ENCODE results near the gene C20orf202. TPM values are rescaled to one million over a fixed set of nuclear protein-coding genes. Genes with fewer than 3 reads are reported as not detected.

The C20orf202 gene
- polyA plus RNA-seq, 3 donors = 0.12 TPM; not detected in 2

- no peaks in the 10 kb centered on the region for H3K79me2 ChIP-seq (ENCODE audit: insufficient read depth, low read length)
- no peak overlapping the region for H3K9ac ChIP-seq (ENCODE audit: insufficient read depth, low read length, poor library complexity, severe bottlenecking)
- H3K36me3 ChIP-seq (replicated peaks in 1 of 2; ENCODE audit: control insufficient read depth in 1 of 2, insufficient read depth in 2 of 2, low read length in 2 of 2) = no peaks in the 10 kb centered on the region
- H3K36me3 Mint-ChIP-seq = no peaks in the 10 kb centered on the region
- H3K4me1 ChIP-seq (ENCODE audit: control insufficient read depth in 1 of 2, insufficient read depth in 2 of 2, low read length in 2 of 2) = no peaks in the 10 kb centered on the region
- no peak overlapping the region for H3K27ac ChIP-seq (ENCODE audit: low read depth in 1 of 2, low read length in 2 of 2)
- no peak for DNase-seq
- TF ChIP-seq CTCF (IDR thresholded peaks at IDR 0.05) = no peak
- H2AFZ ChIP-seq (ENCODE audit: insufficient read depth, low read depth, low read length, poor library complexity, severe bottlenecking) = no peak overlapping the region
- H3K4me3 ChIP-seq (replicated peaks in 1 of 3; ENCODE audit: low read depth in 2 of 3, low read length in 3 of 3) = no peak overlapping the region
- H3K4me1 Mint-ChIP-seq = peaks cover 5% of the 10 kb centered on the region
- no CpG with 5 or more reads among the region's 2 CpGs for WGBS (ENCODE audit: insufficient coverage)
- H3K9me3 ChIP-seq (replicated peaks in 1 of 2; ENCODE audit: control insufficient read depth in 1 of 2, insufficient read depth in 1 of 2, low read length in 2 of 2) = no peaks in the 10 kb centered on the region
- no peaks in the 10 kb centered on the region for H3K27me3 ChIP-seq (ENCODE audit: control insufficient read depth in 2 of 2, insufficient read depth in 2 of 2, low read length in 2 of 2)
- no peak overlapping the region for H3K27ac Mint-ChIP-seq
- H4K20me1 ChIP-seq (ENCODE audit: insufficient read depth, low read length) = no peaks in the 10 kb centered on the region
- no peak overlapping the region for H3K4me2 ChIP-seq (replicated peaks; ENCODE audit: extremely low read depth, low read length, poor library complexity, severe bottlenecking)
- H3K4me3 Mint-ChIP-seq = no peak overlapping the region
- H3K27me3 Mint-ChIP-seq (ENCODE audit: low read depth in 3 of 3) = peaks cover 1 to 4% (median 2%) of the 10 kb centered on the region in 3 donors
- intact Hi-C loops (cut with micrococcal nuclease) = no loop called here
- no peaks in the 10 kb centered on the region for H3K9me3 Mint-ChIP-seq
Measured at GRCh38 chr20:1204576-1204975, 1.3 kb downstream of the C20orf202 start.

GRCh38 chr20:1205802-1206201 is 2.5 kb downstream of the C20orf202 start:
- Histone ChIP-seq H3K4me1 (ENCODE audit: control insufficient read depth in 1 of 2, insufficient read depth in 2 of 2, low read length in 2 of 2) (no peaks in the 10 kb centered on the region), H3K27me3 (ENCODE audit: control insufficient read depth in 2 of 2, insufficient read depth in 2 of 2, low read length in 2 of 2) (no peaks in the 10 kb centered on the region), H3K9me3 (replicated peaks in 1 of 2; ENCODE audit: control insufficient read depth in 1 of 2, insufficient read depth in 1 of 2, low read length in 2 of 2) (no peaks in the 10 kb centered on the region), H4K20me1 (ENCODE audit: insufficient read depth, low read length) (no peaks in the 10 kb centered on the region), H3K79me2 (ENCODE audit: insufficient read depth, low read length) (no peaks in the 10 kb centered on the region), H3K36me3 (replicated peaks in 1 of 2; ENCODE audit: control insufficient read depth in 1 of 2, insufficient read depth in 2 of 2, low read length in 2 of 2) (no peaks in the 10 kb centered on the region), H3K9ac (ENCODE audit: insufficient read depth, low read length, poor library complexity, severe bottlenecking) (no peak overlapping the region), H3K4me2 (replicated peaks; ENCODE audit: extremely low read depth, low read length, poor library complexity, severe bottlenecking) (no peak overlapping the region), H3K4me3 (replicated peaks in 1 of 3; ENCODE audit: low read depth in 2 of 3, low read length in 3 of 3) (no peak overlapping the region), H2AFZ (ENCODE audit: insufficient read depth, low read depth, low read length, poor library complexity, severe bottlenecking) (no peak overlapping the region), H3K27ac (ENCODE audit: low read depth in 1 of 2, low read length in 2 of 2) (no peak overlapping the region)
- Mint-ChIP-seq H3K36me3 (no peaks in the 10 kb centered on the region), H3K9me3 (no peaks in the 10 kb centered on the region), H3K27ac (no peak overlapping the region), H3K27me3 (ENCODE audit: low read depth in 3 of 3) (peaks cover 1 to 8% (median 2%) of the 10 kb centered on the region in 3 donors), H3K4me1 (peaks cover 5% of the 10 kb centered on the region), H3K4me3 (no peak overlapping the region)
- no peak for DNase-seq
- WGBS (ENCODE audit: insufficient coverage) = 100% methylated on average over 2 of the region's 8 CpGs
- intact Hi-C loops (cut with micrococcal nuclease) = no loop called here
- TF ChIP-seq CTCF (IDR thresholded peaks at IDR 0.05) = no peak
